GM19023 (cell line): ENCODE data around the gene GGCX.

Experiments used
- ATAC-seq: cut with Tn5 transposase; IDR thresholded peaks from one replicate; pipeline ENCODE4 v1.9.1; 2021; ENCODE audit warnings: mild to moderate bottlenecking, moderate library complexity; ENCODE audit not compliant: unreplicated experiment

Gene GGCX

GRCh38 chr2:85542777-85543176 is 18.5 kb downstream of the GGCX start:
- no peak for ATAC-seq

GRCh38 chr2:85541753-85542457 is 19.4 kb downstream of the GGCX start:
- ATAC-seq, result no peak

- no peak for ATAC-seq
Observed at GRCh38 chr2:85541262-85541661, 20.0 kb downstream of the GGCX start.

- no peak for ATAC-seq
Observed at GRCh38 chr2:85540133-85540648, 21.1 kb downstream of the GGCX start.

GRCh38 chr2:85539361-85540132 is 21.7 kb downstream of the GGCX start:
- ATAC-seq, result peak; percentile 39

- peak; percentile 72 for ATAC-seq
Observed at GRCh38 chr2:85538507-85539360, 22.6 kb downstream of the GGCX start, which contains the start of gene MAT2A. MAT2A (plus strand) TSS chr2:85539168; CDS start chr2:85539288, 120 bp downstream.

- ATAC-seq, result no peak
Observed at GRCh38 chr2:85537600-85538506, 23.4 kb downstream of the GGCX start.

GRCh38 chr2:85536479-85536878 is 24.8 kb downstream of the GGCX start:
- no peak for ATAC-seq

- no peak for ATAC-seq
Observed at GRCh38 chr2:85534881-85535280, 26.4 kb downstream of the GGCX start.

- ATAC-seq, result no peak
Observed at GRCh38 chr2:85534099-85534498, 27.2 kb downstream of the GGCX start.

GRCh38 chr2:85531589-85531988 is 29.7 kb downstream of the GGCX start:
- ATAC-seq, result no peak

- no peak for ATAC-seq
Observed at GRCh38 chr2:85529809-85530208, 31.5 kb downstream of the GGCX start.

- ATAC-seq, result no peak
Observed at GRCh38 chr2:85528355-85528754, 32.9 kb downstream of the GGCX start.

GRCh38 chr2:85527787-85528186 is 33.5 kb downstream of the GGCX start:
- ATAC-seq, result no peak

GRCh38 chr2:85525567-85525966 is 35.7 kb downstream of the GGCX start:
- no peak for ATAC-seq

- ATAC-seq, result no peak
Observed at GRCh38 chr2:85525029-85525428, 36.3 kb downstream of the GGCX start.

GRCh38 chr2:85524336-85524908 is 36.9 kb downstream of the GGCX start:
- no peak for ATAC-seq

- no peak for ATAC-seq
Observed at GRCh38 chr2:85523903-85524335, 37.4 kb downstream of the GGCX start.

GRCh38 chr2:85523062-85523902 is 38.0 kb downstream of the GGCX start:
- no peak for ATAC-seq
